H9 (cell line): Measurements from ENCODE around the gene NTPCR. TPM values are rescaled to one million over a fixed set of nuclear protein-coding genes. Genes with fewer than 3 reads are reported as not detected.

Source experiments
- DNase-seq: peaks from one replicate; pipeline ENCODE4 v3.0.0-alpha.2; 2017
- H2AFZ ChIP-seq: one replicate; pipeline ENCODE4 v1.6.1; 2013; ENCODE audit warnings: mild to moderate bottlenecking, low read length, control low read depth, moderate library complexity
- H2AK5ac ChIP-seq: 2 replicates; pipeline ENCODE4 v1.6.1; 2013; ENCODE audit warnings: low read length, control low read depth, mixed read lengths; ENCODE audit not compliant: insufficient read length
- H2BK120ac ChIP-seq: one replicate; pipeline ENCODE4 v1.6.1; 2013; ENCODE audit warnings: low read depth, mild to moderate bottlenecking, low read length, control low read depth, inconsistent platforms; ENCODE audit not compliant: poor library complexity, severe bottlenecking
- H2BK12ac ChIP-seq: 2 replicates; pipeline ENCODE4 v1.6.1; 2013; ENCODE audit warnings: low read length, control low read depth, mixed read lengths, low read depth; ENCODE audit not compliant: insufficient read length
- H2BK15ac ChIP-seq: 2 replicates; pipeline ENCODE4 v1.6.1; 2013; ENCODE audit warnings: low read depth, low read length, control low read depth
- H2BK20ac ChIP-seq: one replicate; pipeline ENCODE4 v1.6.1; 2013; ENCODE audit warnings: low read depth, mild to moderate bottlenecking, low read length, control low read depth, inconsistent platforms; ENCODE audit not compliant: poor library complexity, severe bottlenecking
- H2BK5ac ChIP-seq: 2 replicates; pipeline ENCODE4 v1.6.1; 2013; ENCODE audit warnings: low read length, control low read depth, mixed read lengths; ENCODE audit not compliant: insufficient read length
- H3K14ac ChIP-seq: 2 replicates; pipeline ENCODE4 v1.6.1; 2013; ENCODE audit warnings: low read length, control low read depth; ENCODE audit not compliant: insufficient read depth
- H3K18ac ChIP-seq: 2 replicates; pipeline ENCODE4 v1.6.1; 2013; ENCODE audit warnings: low read depth, mild to moderate bottlenecking, mixed read lengths, low read length, control low read depth; ENCODE audit not compliant: insufficient read length
- H3K23ac ChIP-seq: 2 replicates; pipeline ENCODE4 v1.6.1; 2013; ENCODE audit warnings: low read length, control low read depth, mixed read lengths, low read depth; ENCODE audit not compliant: insufficient read length
- H3K23me2 ChIP-seq: 2 replicates; pipeline ENCODE4 v1.6.1; 2013; ENCODE audit warnings: low read depth, mild to moderate bottlenecking, mixed read lengths, low read length, control low read depth; ENCODE audit not compliant: insufficient read length, poor library complexity, severe bottlenecking
- H3K27ac ChIP-seq: 2 replicates; pipeline ENCODE4 v1.5.1; 2013; ENCODE audit warnings: low read length, control low read depth, mixed read lengths, low read depth; ENCODE audit not compliant: insufficient read length
- H3K27me3 ChIP-seq: 2 replicates; pipeline ENCODE4 v1.6.1; 2013; ENCODE audit warnings: low read length, control low read depth, inconsistent platforms; ENCODE audit not compliant: insufficient read depth
- H3K4ac ChIP-seq: 2 replicates; pipeline ENCODE4 v1.6.1; 2013; ENCODE audit warnings: low read depth, mild to moderate bottlenecking, control low read depth, inconsistent platforms, low read length, moderate library complexity
- H3K4me1 ChIP-seq: 2 replicates; pipeline ENCODE4 v1.6.1; 2013; ENCODE audit warnings: low read length, control low read depth, inconsistent platforms; ENCODE audit not compliant: insufficient read depth
- H3K4me2 ChIP-seq: 2 replicates; pipeline ENCODE4 v1.6.1; 2013; ENCODE audit warnings: low read length, control low read depth, mixed read lengths; ENCODE audit not compliant: insufficient read length, insufficient read depth
- H3K56ac ChIP-seq: 2 replicates; pipeline ENCODE4 v1.6.1; 2013; ENCODE audit warnings: low read depth, mild to moderate bottlenecking, mixed read lengths, low read length, control low read depth; ENCODE audit not compliant: insufficient read length
- H3K79me1 ChIP-seq: 2 replicates; pipeline ENCODE4 v1.6.1; 2013; ENCODE audit warnings: low read depth, mild to moderate bottlenecking, moderate library complexity, low read length, control low read depth, inconsistent platforms; ENCODE audit not compliant: insufficient read depth, poor library complexity, severe bottlenecking
- H3K79me2 ChIP-seq: 2 replicates; pipeline ENCODE4 v1.6.1; 2013; ENCODE audit warnings: low read length, control low read depth, inconsistent platforms; ENCODE audit not compliant: insufficient read depth
- H3K9ac ChIP-seq: 2 replicates; pipeline ENCODE4 v1.6.1; 2013; ENCODE audit warnings: low read length, control low read depth, mixed read lengths; ENCODE audit not compliant: insufficient read length; ENCODE audit errors: extremely low read depth
- H3K9me3 ChIP-seq: one replicate; pipeline ENCODE4 v1.6.1; 2013; ENCODE audit warnings: low read depth, low read length, inconsistent platforms; ENCODE audit not compliant: control insufficient read depth
- H3T11ph ChIP-seq: one replicate; pipeline ENCODE4 v1.6.1; 2013; ENCODE audit warnings: mild to moderate bottlenecking, low read length, control low read depth, inconsistent platforms
- H4K20me1 ChIP-seq: one replicate; pipeline ENCODE4 v1.6.1; 2013; ENCODE audit not compliant: control insufficient read depth, insufficient read length, insufficient read depth
- H4K5ac ChIP-seq: 2 replicates; pipeline ENCODE4 v1.6.1; 2013; ENCODE audit warnings: low read depth, mild to moderate bottlenecking, mixed read lengths, low read length, control low read depth; ENCODE audit not compliant: insufficient read length
- H4K8ac ChIP-seq: replicated peaks from 2 replicates; pipeline ENCODE4 v1.6.1; 2013; ENCODE audit warnings: low read length, control low read depth, mixed read lengths, low read depth; ENCODE audit not compliant: insufficient read length
- H4K91ac ChIP-seq: 2 replicates; pipeline ENCODE4 v1.6.1; 2013; ENCODE audit warnings: low read depth, mild to moderate bottlenecking, moderate library complexity, mixed read lengths, low read length, control low read depth; ENCODE audit not compliant: insufficient read length
- H3K27ac Mint-ChIP-seq, 3 experiments: 2 replicates in 2 of 3; 3 replicates in 1 of 3; pipeline ENCODE4 v1.8.0; 2020 to 2021; ENCODE audit warnings: mixed read lengths in 3 of 3, mild to moderate bottlenecking in 1 of 3, moderate library complexity in 1 of 3
- H3K27me3 Mint-ChIP-seq: 2 replicates; pipeline ENCODE4 v1.8.0; 2021; ENCODE audit warnings: low read depth, mild to moderate bottlenecking, moderate library complexity, mixed read lengths
- H3K36me3 Mint-ChIP-seq, 3 experiments: 2 replicates in 2 of 3; 3 replicates in 1 of 3; pipeline ENCODE4 v1.8.0; 2020 to 2021; ENCODE audit warnings: low read depth in 3 of 3, mixed read lengths in 3 of 3; ENCODE audit not compliant: insufficient read depth in 1 of 3
- H3K4me1 Mint-ChIP-seq, 2 experiments: 2 replicates each; pipeline ENCODE4 v1.8.0; 2020; ENCODE audit warnings: mixed read lengths in 2 of 2
- H3K4me3 Mint-ChIP-seq, 2 experiments: 2 replicates in 1 of 2; 3 replicates in 1 of 2; pipeline ENCODE4 v1.8.0; 2020 to 2021; ENCODE audit warnings: mild to moderate bottlenecking in 2 of 2, mixed read lengths in 2 of 2, moderate library complexity in 1 of 2
- H3K9me3 Mint-ChIP-seq, 2 experiments: 2 replicates in 1 of 2; 3 replicates in 1 of 2; pipeline ENCODE4 v1.8.0; 2020; ENCODE audit warnings: mild to moderate bottlenecking in 2 of 2, mixed read lengths in 2 of 2, moderate library complexity in 1 of 2
- WGBS: extraction: QIAGEN DNeasy Blood & Tissue Kit; methylation state at CpG from one replicate; pipeline ENCODE4 v1.1.7; 2013; ENCODE audit warnings: missing lambda C conversion rate, low lambda C conversion rate, mixed read lengths; ENCODE audit not compliant: insufficient read length; ENCODE audit errors: extremely low coverage; 5-methylcytosine and 5-hydroxymethylcytosine counted together
- total RNA-seq: library from RNA; stranded (reverse); gene quantifications from 2 replicates; pipeline ENCODE4 v1.2.1, GENCODE V29; 2021
- TF ChIP-seq, protein P1 (sequence below): fragments of 200-600 bp; sonication (generic); conservative IDR thresholded peaks from 3 replicates; pipeline ENCODE4 v1.8.0; 2021; ENCODE audit warnings: antibody characterized with exemption, mild to moderate bottlenecking

NTPCR gene
- total RNA-seq, 1 experiment from 2014 or later = 87.4 TPM

DNA sequence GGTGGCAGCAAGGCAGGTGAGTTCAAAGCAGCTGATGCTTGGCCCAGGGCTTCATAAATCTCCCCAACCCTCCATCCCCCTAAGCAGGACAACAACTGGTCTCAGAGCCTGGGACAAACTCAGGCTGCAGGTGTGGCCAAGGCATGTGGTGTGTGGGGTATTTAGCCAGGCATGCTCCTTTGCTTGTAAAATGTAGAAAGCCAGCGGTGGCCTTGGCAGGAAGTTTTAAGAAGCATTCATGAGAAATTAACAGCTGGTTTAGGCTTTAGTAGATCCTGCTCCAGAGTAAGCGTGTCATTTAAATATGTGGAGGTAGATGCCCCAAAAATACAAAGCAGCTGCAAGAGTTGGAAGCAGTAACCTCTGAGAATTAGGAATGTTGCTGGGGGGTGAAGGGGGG, 44.8 kb downstream of the NTPCR start:
- no peak overlapping the region for H3K14ac ChIP-seq
- Mint-ChIP-seq H3K4me1 (peaks cover 4 to 10% of the 10 kb centered on the region in 2 experiments), H3K4me3 (no peak overlapping the region), H3K9me3 (peaks cover 27 to 38% of the 10 kb centered on the region in 2 experiments), H3K36me3 (peaks cover 89 to 93% (median 90%) of the 10 kb centered on the region in 3 experiments), H3K27me3 (no peaks in the 10 kb centered on the region; the same call in 1 of the 2 replicates), H3K27ac (no peak overlapping the region)
- H3K27ac ChIP-seq = no peak overlapping the region
- no peak overlapping the region for H2BK12ac ChIP-seq
- peaks cover 18% of the 10 kb centered on the region for H3K9me3 ChIP-seq
- H2BK15ac ChIP-seq = no peak overlapping the region
- H2BK20ac ChIP-seq = no peak overlapping the region
- no peak overlapping the region for H3K18ac ChIP-seq
- H2AFZ ChIP-seq = no peak overlapping the region
- H3K23ac ChIP-seq = no peak overlapping the region
- no peak overlapping the region for H3T11ph ChIP-seq
- H2BK5ac ChIP-seq = no peak overlapping the region
- no peak overlapping the region for H3K56ac ChIP-seq
- no peaks in the 10 kb centered on the region for H3K23me2 ChIP-seq
- H4K20me1 ChIP-seq = no peaks in the 10 kb centered on the region
- H3K27me3 ChIP-seq = no peaks in the 10 kb centered on the region
- H2AK5ac ChIP-seq = no peak overlapping the region
- H2BK120ac ChIP-seq = no peak overlapping the region
- H4K8ac ChIP-seq = no peak overlapping the region
- H3K4ac ChIP-seq = no peak overlapping the region
- H3K79me2 ChIP-seq = no peaks in the 10 kb centered on the region
- H3K79me1 ChIP-seq = no peaks in the 10 kb centered on the region
- no peak overlapping the region for H3K4me2 ChIP-seq
- H4K5ac ChIP-seq = no peak overlapping the region
- no peaks in the 10 kb centered on the region for H3K4me1 ChIP-seq
- TF ChIP-seq, protein P1, sequence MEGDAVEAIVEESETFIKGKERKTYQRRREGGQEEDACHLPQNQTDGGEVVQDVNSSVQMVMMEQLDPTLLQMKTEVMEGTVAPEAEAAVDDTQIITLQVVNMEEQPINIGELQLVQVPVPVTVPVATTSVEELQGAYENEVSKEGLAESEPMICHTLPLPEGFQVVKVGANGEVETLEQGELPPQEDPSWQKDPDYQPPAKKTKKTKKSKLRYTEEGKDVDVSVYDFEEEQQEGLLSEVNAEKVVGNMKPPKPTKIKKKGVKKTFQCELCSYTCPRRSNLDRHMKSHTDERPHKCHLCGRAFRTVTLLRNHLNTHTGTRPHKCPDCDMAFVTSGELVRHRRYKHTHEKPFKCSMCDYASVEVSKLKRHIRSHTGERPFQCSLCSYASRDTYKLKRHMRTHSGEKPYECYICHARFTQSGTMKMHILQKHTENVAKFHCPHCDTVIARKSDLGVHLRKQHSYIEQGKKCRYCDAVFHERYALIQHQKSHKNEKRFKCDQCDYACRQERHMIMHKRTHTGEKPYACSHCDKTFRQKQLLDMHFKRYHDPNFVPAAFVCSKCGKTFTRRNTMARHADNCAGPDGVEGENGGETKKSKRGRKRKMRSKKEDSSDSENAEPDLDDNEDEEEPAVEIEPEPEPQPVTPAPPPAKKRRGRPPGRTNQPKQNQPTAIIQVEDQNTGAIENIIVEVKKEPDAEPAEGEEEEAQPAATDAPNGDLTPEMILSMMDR = no peak
- no peak for DNase-seq
- no CpG with 5 or more reads among the region's 2 CpGs for WGBS
- H3K9ac ChIP-seq = no peak overlapping the region
- H4K91ac ChIP-seq = no peak overlapping the region
